Keratinocyte (primary cell): ENCODE data around the gene FARP1. TPM values are rescaled to one million over a fixed set of nuclear protein-coding genes. Genes with fewer than 3 reads are reported as not detected.

Experiments
- DNase-seq: peaks from one replicate; pipeline ENCODE4 v3.0.0-alpha.2; 2011; ENCODE audit warnings: low read depth, missing footprints, low spot score
- FAIRE-seq: peaks from 2 replicates; lab custom pipeline; 2011; peaks lifted over from hg19 to GRCh38; lab: Jason Lieb, UNC
- H2AFZ ChIP-seq: 2 replicates; pipeline ENCODE4 v1.6.0; 2012; ENCODE audit warnings: low read length, control low read depth, inconsistent platforms; ENCODE audit not compliant: control insufficient read depth
- H3K27ac ChIP-seq: 2 replicates; pipeline ENCODE4 v1.5.1; 2011; ENCODE audit warnings: low read length; ENCODE audit not compliant: control insufficient read depth, insufficient read depth
- H3K27me3 ChIP-seq: 3 replicates; pipeline ENCODE4 v1.6.0; 2011; ENCODE audit warnings: low read length; ENCODE audit not compliant: control insufficient read depth, insufficient read depth; ENCODE audit errors: extremely low read depth
- H3K36me3 ChIP-seq, 2 experiments: 2 replicates in 1 of 2; 3 replicates in 1 of 2; pipeline ENCODE4 v1.5.1; 2011; ENCODE audit warnings: low read length in 2 of 2, mild to moderate bottlenecking in 1 of 2; ENCODE audit not compliant: control insufficient read depth in 2 of 2, insufficient read depth in 2 of 2; ENCODE audit errors: extremely low read depth in 1 of 2
- H3K4me1 ChIP-seq: 3 replicates; pipeline ENCODE4 v1.5.1; 2011; ENCODE audit warnings: low read length; ENCODE audit not compliant: control insufficient read depth, insufficient read depth; ENCODE audit errors: extremely low read depth
- H3K4me2 ChIP-seq: 3 replicates; pipeline ENCODE4 v1.6.0; 2011; ENCODE audit warnings: low read depth, low read length; ENCODE audit not compliant: control insufficient read depth, insufficient read depth; ENCODE audit errors: extremely low read depth
- H3K4me3 ChIP-seq, 3 experiments: fragments of 200-600 bp in 1 of 3; sonication (generic) in 1 of 3; 2 replicates in 2 of 3; 3 replicates in 1 of 3; pipeline ENCODE4 v1.5.1; 2011 to 2016; ENCODE audit warnings: low read length in 3 of 3, mild to moderate bottlenecking in 3 of 3, control low read depth in 2 of 3, inconsistent platforms in 1 of 3, low read depth in 1 of 3, mixed read lengths in 1 of 3, mixed run types in 1 of 3, moderate library complexity in 1 of 3; ENCODE audit not compliant: control insufficient read depth in 2 of 3, insufficient read depth in 2 of 3; ENCODE audit errors: extremely low read depth in 1 of 3
- H3K79me2 ChIP-seq: 2 replicates; pipeline ENCODE4 v1.6.0; 2012; ENCODE audit warnings: low read length; ENCODE audit not compliant: control insufficient read depth, insufficient read depth
- H3K9ac ChIP-seq: 3 replicates; pipeline ENCODE4 v1.6.0; 2011; ENCODE audit warnings: low read length; ENCODE audit not compliant: control insufficient read depth, insufficient read depth; ENCODE audit errors: extremely low read depth
- H3K9me1 ChIP-seq: 3 replicates; pipeline ENCODE4 v1.6.0; 2011; ENCODE audit warnings: low read length; ENCODE audit not compliant: control insufficient read depth, insufficient read depth; ENCODE audit errors: extremely low read depth
- H3K9me3 ChIP-seq: 2 replicates; pipeline ENCODE4 v1.5.1; 2012; ENCODE audit warnings: low read depth, low read length; ENCODE audit not compliant: control insufficient read depth
- H4K20me1 ChIP-seq: 3 replicates; pipeline ENCODE4 v1.6.0; 2011; ENCODE audit warnings: low read length; ENCODE audit not compliant: control insufficient read depth, insufficient read depth; ENCODE audit errors: extremely low read depth
- CTCF ChIP-seq, 3 experiments: IDR thresholded peaks in 1 of 3; conservative IDR thresholded peaks in 1 of 3; optimal IDR thresholded peaks in 1 of 3; 2 replicates in 2 of 3; 3 replicates in 1 of 3; pipeline versions ENCODE3 to v1.5.1; 2011; ENCODE audit warnings: low read length in 3 of 3, mild to moderate bottlenecking in 3 of 3, moderate library complexity in 2 of 3, control low read depth in 1 of 3, inconsistent platforms in 1 of 3; ENCODE audit not compliant: insufficient read depth in 2 of 3; ENCODE audit errors: extremely low read depth in 1 of 3
- EZH2 ChIP-seq: IDR thresholded peaks from one replicate; pipeline ENCODE4 v1.6.1; 2012; ENCODE audit warnings: inconsistent platforms, mild to moderate bottlenecking, low read length, moderate library complexity
- dilution Hi-C: fragments of 300-500 bp; cut with MboI; formaldehyde crosslinking; loops from one replicate; pipeline ENCODE4 v1.7.0; 2020; ENCODE audit warnings: low sequenced_read_pairs; ENCODE audit not compliant: extremely low pct_ligation_motif_present
- polyA plus RNA-seq, 5 experiments: library from polyadenylated mRNA; depleted of rRNA in 3 of 5; stranded (reverse) in 3 of 5; stranded (forward) in 1 of 5; unstranded in 1 of 5; fragments of >200 nt; gene quantifications; 1 replicate in 1 of 5; 2 replicates in 3 of 5; 3 replicates in 1 of 5; pipeline versions ENCODE4 v1.2.1 to v1.2.3, GENCODE V29; 2011 to 2012; ENCODE audit warnings: missing spikeins in 2 of 5, low read depth in 1 of 5, low replicate concordance in 1 of 5

The FARP1 gene
- polyA plus RNA-seq, 1 donor (not counting 4 experiments of a cell fraction or from before 2014, with no cell fraction given), result 10.3 TPM

- no peak overlapping the region for H3K9ac ChIP-seq
- no peak for FAIRE-seq
- TF ChIP-seq CTCF (optimal IDR thresholded peaks at IDR 0.05 in 1 of 3, IDR thresholded peaks at IDR 0.05 in 1 of 3, conservative IDR thresholded peaks at IDR 0.05 in 1 of 3; ENCODE audit: extremely low read depth in 1 of 3, insufficient read depth in 2 of 3, low read length in 3 of 3) (no peak), EZH2 (no peak)
- H3K9me3 ChIP-seq, result no peaks in the 10 kb centered on the region
- no peaks in the 10 kb centered on the region for H3K36me3 ChIP-seq
- no peaks in the 10 kb centered on the region for H3K9me1 ChIP-seq
- H3K79me2 ChIP-seq, result no peaks in the 10 kb centered on the region
- no peak for DNase-seq
- no peak overlapping the region for H2AFZ ChIP-seq
- no peaks in the 10 kb centered on the region for H3K27me3 ChIP-seq
- no peak overlapping the region for H3K27ac ChIP-seq
- no peaks in the 10 kb centered on the region for H4K20me1 ChIP-seq
- H3K4me2 ChIP-seq, result no peak overlapping the region
- H3K4me3 ChIP-seq, result no peak overlapping the region
- dilution Hi-C loops, result no loop called here
- H3K4me1 ChIP-seq, result no peaks in the 10 kb centered on the region
Observed at GRCh38 chr13:98222816-98223215, 79.9 kb downstream of the FARP1 start.

- H3K9me1 ChIP-seq, result no peaks in the 10 kb centered on the region
- DNase-seq, result no peak
- no peak overlapping the region for H3K4me2 ChIP-seq
- no peak overlapping the region for H2AFZ ChIP-seq
- H3K79me2 ChIP-seq, result no peaks in the 10 kb centered on the region
- H3K9me3 ChIP-seq, result no peaks in the 10 kb centered on the region
- no peaks in the 10 kb centered on the region for H3K4me1 ChIP-seq
- H3K36me3 ChIP-seq, result no peaks in the 10 kb centered on the region
- TF ChIP-seq EZH2 (no peak), CTCF (optimal IDR thresholded peaks at IDR 0.05 in 1 of 3, IDR thresholded peaks at IDR 0.05 in 1 of 3, conservative IDR thresholded peaks at IDR 0.05 in 1 of 3; ENCODE audit: extremely low read depth in 1 of 3, insufficient read depth in 2 of 3, low read length in 3 of 3) (no peak)
- H3K9ac ChIP-seq, result no peak overlapping the region
- dilution Hi-C loops, result no loop called here
- H4K20me1 ChIP-seq, result no peaks in the 10 kb centered on the region
- H3K27ac ChIP-seq, result no peak overlapping the region
- FAIRE-seq, result no peak
- no peaks in the 10 kb centered on the region for H3K27me3 ChIP-seq
- H3K4me3 ChIP-seq, result no peak overlapping the region
Observed at GRCh38 chr13:98223741-98224140, 80.8 kb downstream of the FARP1 start.
